GM15510 (cell line): ENCODE measurements around the gene CDC16.
A peak's percentile ranks its signal among the peaks of the same experiment; 100 is the strongest.

Experiments
- POLR2A ChIP-seq: IDR thresholded peaks from 3 replicates; pipeline ENCODE4 v1.6.1; 2011; ENCODE audit warnings: borderline replicate concordance; ENCODE audit not compliant: insufficient read length; ENCODE audit errors: extremely low read depth

The CDC16 gene, protein sequence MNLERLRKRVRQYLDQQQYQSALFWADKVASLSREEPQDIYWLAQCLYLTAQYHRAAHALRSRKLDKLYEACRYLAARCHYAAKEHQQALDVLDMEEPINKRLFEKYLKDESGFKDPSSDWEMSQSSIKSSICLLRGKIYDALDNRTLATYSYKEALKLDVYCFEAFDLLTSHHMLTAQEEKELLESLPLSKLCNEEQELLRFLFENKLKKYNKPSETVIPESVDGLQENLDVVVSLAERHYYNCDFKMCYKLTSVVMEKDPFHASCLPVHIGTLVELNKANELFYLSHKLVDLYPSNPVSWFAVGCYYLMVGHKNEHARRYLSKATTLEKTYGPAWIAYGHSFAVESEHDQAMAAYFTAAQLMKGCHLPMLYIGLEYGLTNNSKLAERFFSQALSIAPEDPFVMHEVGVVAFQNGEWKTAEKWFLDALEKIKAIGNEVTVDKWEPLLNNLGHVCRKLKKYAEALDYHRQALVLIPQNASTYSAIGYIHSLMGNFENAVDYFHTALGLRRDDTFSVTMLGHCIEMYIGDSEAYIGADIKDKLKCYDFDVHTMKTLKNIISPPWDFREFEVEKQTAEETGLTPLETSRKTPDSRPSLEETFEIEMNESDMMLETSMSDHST

DNA sequence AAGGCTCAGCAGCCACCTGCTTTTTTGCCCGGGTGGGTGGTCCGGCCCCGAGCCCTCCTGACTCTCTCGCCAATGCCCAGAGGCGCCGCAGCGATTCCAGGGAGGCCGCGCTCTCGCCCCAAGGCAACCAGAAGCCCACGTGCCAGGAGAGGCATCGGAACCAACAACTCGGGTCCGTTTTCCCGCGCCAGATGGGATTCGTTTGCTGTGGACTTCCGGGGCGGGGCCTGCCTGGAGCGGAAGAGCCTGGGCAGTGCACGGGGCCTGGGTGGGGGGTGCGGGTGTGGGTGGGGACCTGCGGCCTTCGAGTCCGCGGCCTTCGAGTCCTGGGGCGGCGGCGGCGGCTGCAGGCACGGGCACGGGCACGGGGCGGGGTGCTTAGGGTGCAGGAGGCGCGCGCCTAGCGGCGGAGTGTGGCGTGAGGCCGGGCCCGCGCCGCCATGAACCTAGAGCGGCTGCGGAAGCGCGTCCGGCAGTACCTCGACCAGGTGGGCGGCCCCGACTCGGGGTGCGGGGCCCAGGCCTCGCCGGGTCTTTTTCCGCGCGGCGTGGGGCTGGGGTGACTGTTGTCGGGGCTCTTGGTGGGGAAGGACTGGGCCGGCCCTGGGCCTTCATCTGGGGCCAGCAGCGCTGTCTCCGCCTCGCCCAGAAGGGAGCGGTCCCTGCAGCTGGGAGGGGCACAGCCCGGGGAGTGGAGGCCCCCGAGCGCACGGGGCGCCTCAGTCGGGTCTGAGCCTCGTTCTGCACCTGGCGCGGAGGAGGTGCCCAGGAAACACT, at the start of gene CDC16:
TSS of gene CDC16 (plus strand) at position 253 of the 777 bp plus-strand sequence. CDS start at position 441, 188 bp downstream.
- TF ChIP-seq POLR2A = peak; percentile 63

DNA sequence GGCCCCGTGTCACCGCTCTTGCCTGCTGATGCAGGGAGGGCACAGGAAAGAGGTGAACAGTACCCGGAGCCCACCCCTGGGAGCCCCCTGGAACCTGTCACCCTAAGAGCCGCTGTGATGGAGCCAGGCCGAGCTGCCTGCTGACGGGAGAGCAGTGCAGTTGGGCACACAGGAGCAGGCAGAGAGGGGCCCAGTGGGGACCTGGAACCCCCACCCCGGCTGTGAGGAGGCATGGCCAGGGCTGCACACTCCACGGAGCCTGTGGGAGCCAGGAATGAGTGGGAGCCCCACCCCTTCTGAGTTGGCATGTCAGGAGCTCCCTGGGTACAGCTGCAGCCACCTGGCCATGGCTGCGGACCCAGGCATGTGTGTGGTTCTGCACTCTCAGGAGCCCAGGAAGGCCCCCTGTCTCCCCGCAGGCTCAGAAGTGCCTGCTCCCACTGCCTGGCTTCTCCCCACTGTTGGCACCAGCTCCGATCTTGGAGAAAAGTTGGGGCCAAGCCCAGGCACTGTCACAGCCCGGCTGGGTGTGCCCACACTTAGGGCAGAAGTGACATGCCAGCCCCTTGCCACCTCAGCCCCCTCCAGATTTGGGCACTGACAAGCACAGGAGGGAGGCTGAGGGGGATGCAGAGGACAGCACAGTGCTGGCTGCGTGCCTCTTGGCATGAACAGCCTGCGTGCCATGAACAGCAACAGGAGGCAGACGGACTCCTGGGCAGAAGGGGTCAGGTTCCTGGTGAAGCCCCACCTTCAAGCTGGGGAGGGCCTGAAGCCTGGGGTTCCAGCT, 49.3 kb upstream of the CDC16 start:
- TF ChIP-seq POLR2A = no peak

DNA sequence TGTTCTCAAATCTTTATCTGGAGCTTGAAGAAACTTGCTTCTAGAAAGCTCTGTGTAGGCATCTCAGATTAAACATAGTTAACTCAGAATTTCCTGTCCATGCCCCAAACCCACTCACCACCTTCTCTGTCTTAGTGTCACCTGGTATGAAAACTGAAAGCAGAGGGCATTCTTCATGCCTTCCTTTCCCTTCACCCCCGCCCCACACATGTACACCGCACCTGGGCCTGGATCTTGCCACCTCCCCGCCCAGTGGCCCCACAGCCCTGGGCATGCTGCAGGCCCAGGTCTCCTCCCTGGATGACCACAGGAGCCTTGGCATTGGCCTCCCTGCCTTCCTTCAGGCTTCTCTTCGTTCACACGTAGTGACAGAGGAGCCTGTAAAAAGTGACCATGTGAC, 39.8 kb upstream of the CDC16 start:
- no peak for TF ChIP-seq POLR2A

DNA sequence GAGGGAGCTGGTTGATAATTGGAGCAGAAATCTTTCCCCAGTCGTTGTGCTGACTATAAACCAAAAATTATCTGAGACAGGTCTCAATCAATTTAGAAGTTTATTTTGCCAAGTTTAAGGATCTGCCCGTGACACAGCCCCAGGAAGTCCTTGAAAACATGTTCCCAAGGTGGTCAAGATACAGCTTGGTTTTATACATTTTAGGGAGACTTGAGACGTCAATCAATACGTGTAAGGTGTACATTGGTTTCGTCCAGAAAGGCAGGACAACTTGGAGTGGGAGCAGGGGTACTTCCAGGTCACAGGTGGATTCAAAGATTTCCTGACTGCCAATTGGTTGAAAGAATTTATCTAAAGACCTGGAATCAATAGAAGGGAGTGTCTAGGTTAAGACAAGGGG, 38.1 kb upstream of the CDC16 start:
- TF ChIP-seq POLR2A = no peak

DNA sequence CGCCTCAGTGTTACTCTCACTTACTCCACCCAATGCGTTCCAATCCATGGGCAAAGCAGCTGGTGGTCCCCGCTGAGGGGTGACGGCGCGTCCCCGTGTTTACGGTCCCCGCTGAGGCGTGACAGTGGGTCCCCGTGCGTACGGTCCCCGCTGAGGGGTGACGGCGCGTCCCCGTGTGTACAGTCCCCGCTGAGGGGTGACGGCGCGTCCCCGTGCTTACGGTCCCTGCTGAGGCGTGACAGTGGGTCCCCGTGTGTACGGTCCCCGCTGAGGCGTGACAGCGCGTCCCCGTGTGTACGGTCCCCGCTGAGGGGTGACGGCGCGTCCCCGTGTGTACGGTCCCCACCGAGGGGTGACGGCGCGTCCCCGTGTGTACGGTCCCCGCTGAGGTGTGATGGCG, 36.1 kb upstream of the CDC16 start:
- TF ChIP-seq POLR2A = no peak

DNA sequence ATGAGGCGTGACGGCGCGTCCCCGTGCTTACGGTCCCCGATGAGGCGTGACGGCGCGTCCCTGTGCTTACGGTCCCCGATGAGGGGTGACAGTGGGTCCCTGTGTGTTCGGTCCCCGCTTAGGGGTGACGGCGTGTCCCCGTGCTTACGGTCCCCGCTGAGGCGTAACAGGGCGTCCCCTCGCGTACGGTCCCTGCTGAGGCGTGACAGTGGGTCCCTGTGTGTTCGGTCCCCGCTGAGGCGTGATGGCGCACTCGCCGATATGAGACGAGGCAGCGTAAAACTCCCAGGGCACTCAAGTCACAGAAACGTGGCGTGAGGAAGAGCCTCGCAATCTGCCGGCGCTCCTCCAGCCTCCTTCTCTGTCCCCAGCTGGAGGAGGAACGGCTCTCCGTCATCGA, 34.7 kb upstream of the CDC16 start:
- TF ChIP-seq POLR2A = no peak

DNA sequence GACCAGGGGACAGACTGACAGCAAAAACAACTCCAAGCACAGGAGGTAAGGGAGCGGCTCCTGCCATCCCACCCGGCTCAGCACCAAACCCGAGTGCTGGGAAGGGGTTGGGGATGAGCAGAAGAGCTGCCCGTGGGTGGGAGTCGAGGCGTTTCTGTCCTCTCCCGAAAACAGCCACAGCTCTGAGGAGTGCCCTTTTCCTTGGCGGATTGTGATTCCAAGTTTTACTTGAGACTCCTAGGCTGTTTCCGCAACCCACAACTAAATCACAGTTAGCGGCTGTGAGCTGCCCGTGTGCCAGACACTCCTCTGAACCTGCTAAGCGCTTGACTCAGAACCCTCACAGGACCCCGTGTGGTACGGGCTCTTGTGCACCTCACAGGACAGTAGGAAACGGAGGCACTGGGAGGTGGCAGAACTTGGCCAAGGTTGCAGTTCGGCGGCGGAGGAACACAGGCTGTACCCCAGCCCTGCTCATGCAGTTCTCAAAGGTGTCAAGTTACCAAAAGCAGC, 34.2 kb upstream of the CDC16 start:
- TF ChIP-seq POLR2A = no peak

DNA sequence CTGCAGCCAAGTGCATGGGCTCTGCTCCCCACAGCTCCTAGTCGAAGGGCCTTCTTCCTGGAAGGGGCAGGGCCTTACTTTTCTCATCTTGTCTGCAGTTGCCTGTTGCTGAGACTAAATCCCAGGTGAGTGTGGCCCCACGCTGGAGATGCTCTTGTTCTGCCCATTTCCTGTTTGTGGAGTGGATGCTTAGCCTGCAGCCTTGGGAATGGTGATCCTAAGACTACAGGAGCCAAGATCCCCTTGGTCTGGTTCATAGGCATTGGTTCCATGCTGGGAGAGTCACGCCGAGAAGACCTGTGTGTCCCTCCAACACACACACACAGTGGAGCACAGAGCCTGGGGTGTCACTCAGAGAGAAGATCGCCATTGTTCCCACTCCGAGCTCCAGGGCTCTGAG, 32.1 kb upstream of the CDC16 start:
- TF ChIP-seq POLR2A = no peak

DNA sequence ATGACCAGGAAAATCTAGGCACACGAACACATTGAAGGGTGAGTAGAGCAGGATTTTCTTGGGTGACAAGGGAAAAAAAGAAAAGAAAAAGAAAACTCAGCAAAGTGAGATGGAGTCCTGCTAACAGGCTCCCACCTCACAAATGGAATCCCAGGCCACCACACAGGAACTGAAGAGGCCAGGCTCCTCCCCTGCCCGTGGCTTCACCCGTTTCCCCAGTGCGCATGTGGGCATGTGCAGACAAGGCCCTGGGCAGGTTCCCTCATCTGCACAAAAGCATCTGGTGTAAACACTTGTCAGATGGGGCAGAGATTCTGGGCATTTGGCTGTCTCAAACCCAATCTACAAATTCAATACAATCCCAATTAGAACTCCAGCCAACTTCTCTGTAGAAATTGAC, 31.2 kb upstream of the CDC16 start:
- no peak for TF ChIP-seq POLR2A

DNA sequence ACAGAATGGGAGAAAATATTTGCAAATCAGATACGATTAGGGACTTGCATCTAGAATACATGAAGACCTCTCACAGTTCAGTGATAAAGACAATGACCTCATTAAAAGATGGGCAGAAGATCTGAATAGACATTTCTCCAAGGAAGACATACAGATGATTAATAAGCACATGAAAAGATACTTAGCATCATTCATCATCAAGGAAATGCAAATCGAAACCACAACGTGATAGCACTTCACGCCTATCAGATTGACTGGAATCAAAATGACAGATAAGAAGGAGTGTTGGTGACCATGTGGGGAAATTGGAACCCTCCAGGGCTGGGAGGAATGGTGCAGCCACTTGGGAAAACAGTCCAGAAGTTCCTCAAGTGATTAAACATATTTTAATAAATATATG, 29.8 kb upstream of the CDC16 start:
- TF ChIP-seq POLR2A = no peak

DNA sequence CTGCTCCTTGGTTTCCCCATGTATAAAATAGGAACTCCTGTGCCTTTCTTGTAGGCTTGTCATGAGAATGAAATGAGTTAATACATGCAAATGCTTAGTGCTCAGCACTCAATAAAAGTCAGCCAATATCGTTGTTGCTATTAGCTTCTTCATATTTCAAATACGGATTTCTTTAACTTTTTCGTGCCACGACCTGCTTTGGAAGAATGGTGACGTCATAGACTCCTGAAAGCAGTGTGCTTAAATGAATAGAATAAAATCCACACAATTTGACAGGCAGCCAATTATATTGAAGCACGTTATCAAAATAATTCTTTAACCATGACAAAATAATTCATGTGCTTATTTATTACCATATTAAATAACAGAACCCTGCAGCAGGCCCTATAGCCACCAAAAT, 26.6 kb upstream of the CDC16 start:
- no peak for TF ChIP-seq POLR2A

DNA sequence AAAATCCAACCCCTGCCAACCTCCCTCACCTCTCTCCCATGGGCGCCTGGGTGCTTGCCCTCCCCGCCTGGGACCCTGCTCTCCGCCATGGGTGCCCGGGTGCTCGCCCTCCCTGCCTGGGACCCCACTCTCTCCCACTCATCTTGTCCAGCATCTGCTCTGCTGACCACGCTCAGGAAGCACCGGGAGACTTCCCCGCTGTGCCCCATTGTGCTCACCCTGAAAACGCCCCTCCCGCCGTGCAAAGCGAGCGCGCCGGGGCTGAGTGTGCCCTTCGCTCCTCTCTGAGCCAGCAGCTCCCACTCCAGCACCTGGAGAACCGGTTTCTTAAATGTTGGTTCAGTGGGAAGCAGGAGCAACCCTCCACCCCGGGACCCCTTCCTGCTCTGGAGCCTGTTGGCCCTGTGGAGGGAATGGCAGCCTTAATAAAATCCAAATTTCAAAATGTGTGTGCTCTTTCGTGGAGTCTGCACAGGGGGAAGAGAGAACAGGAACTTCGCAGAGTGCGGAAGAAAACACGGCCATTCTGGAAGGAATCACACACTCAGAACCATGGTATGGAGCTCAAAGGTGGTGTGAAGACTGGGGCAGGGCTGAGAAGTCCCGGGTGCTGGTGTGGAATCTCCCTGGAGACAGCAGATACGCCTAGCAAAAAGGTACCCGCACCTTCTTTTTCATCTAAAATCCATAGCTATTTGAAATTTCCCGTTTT, 23.1 kb upstream of the CDC16 start:
- no peak for TF ChIP-seq POLR2A

DNA sequence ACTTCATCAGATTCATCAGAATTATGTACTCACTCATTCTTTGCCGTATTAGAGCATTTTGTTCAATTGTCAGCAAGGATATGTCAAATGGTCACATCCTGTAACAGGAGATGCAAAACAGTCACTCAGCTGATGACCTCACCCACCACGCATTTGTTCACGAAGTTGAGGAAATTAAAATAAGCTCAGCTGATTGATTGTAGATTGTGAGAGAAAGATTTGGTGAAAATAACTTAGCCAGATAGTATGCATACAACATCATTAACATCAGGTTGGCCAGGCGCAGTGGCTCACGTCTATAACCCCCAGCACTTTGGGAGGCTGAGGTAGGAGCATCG, 22.6 kb upstream of the CDC16 start:
- no peak for TF ChIP-seq POLR2A

DNA sequence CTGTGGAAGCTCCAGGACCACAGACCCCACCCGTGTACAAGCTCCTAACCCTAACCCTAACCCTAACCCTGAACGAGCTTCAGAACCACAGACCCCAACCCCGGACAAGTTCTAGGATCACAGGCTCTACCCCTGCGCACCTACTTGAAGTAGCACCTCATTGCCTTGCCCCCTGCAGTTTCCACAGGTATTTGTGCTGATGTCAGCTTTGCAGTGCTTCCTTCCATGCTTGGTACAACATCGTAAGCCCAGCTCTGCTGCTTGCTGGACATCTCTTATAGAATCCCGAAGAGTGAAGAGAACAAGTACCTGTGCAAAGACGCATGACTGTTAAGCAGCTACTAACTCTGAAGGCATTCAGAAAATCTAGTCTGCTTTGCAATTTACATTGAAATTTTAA, 20.7 kb upstream of the CDC16 start:
- TF ChIP-seq POLR2A = no peak
